SU-DHL-6 (cell line): ENCODE data around the gene ERMP1.

ENCODE experiments used
- H2AFZ ChIP-seq: fragments of 200-600 bp; sonication (generic); 2 replicates; pipeline ENCODE4 v1.6.1; 2014; ENCODE audit warnings: low read depth, mild to moderate bottlenecking, moderate library complexity, mixed read lengths, antibody characterized with exemption, low read length; ENCODE audit not compliant: severe bottlenecking
- H3F3A ChIP-seq: fragments of 200-600 bp; shearing (Covaris generic); 2 replicates; pipeline ENCODE4 v1.6.0; 2016; ENCODE audit warnings: antibody characterized with exemption, mild to moderate bottlenecking; ENCODE audit not compliant: insufficient read depth
- H3K27ac ChIP-seq: fragments of 200-600 bp; sonication (generic); 2 replicates; pipeline ENCODE4 v1.5.1; 2016; ENCODE audit warnings: low read depth, mild to moderate bottlenecking, low read length, moderate library complexity, mixed read lengths
- H3K27me3 ChIP-seq: fragments of 200-600 bp; sonication (generic), shearing (Covaris generic); 2 replicates; pipeline ENCODE4 v1.6.0; 2014; ENCODE audit warnings: mild to moderate bottlenecking, low read length
- H3K36me3 ChIP-seq: fragments of 200-600 bp; sonication (generic); 2 replicates; pipeline ENCODE4 v1.6.1; 2014; ENCODE audit warnings: mild to moderate bottlenecking, low read length, mixed read lengths
- H3K4me2 ChIP-seq: fragments of 300-600, 200-600 bp; shearing (Covaris generic), sonication (generic); 2 replicates; pipeline ENCODE4 v1.6.0; 2014; ENCODE audit warnings: low read length, low read depth, mild to moderate bottlenecking; ENCODE audit not compliant: poor library complexity, severe bottlenecking
- H3K4me3 ChIP-seq: fragments of 200-600 bp; sonication (generic); 2 replicates; pipeline ENCODE4 v1.5.1; 2014; ENCODE audit warnings: antibody characterized with exemption, low read length, mild to moderate bottlenecking, mixed read lengths; ENCODE audit not compliant: insufficient read depth, poor library complexity, severe bottlenecking
- H3K79me2 ChIP-seq: fragments of 200-600 bp; sonication (generic); 2 replicates; pipeline ENCODE4 v1.6.1; 2014; ENCODE audit warnings: mild to moderate bottlenecking, low read length, moderate library complexity; ENCODE audit not compliant: insufficient read depth
- H3K9ac ChIP-seq: fragments of 200-600 bp; sonication (generic); 2 replicates; pipeline ENCODE4 v1.7.0; 2014; ENCODE audit warnings: mild to moderate bottlenecking, low read length
- H3K9me2 ChIP-seq: fragments of 200-600 bp; sonication (generic); replicated peaks from 2 replicates; pipeline ENCODE4 v1.6.1; 2014; ENCODE audit warnings: low read length; ENCODE audit not compliant: insufficient read depth
- H3K9me3 ChIP-seq: fragments of 200-600 bp; sonication (generic); 2 replicates; pipeline ENCODE4 v1.6.1; 2014; ENCODE audit warnings: low read length, mixed read lengths; ENCODE audit not compliant: insufficient read depth
- H4K20me1 ChIP-seq: fragments of 200-600 bp; sonication (generic); 2 replicates; pipeline ENCODE4 v1.6.1; 2014; ENCODE audit warnings: low read depth, mild to moderate bottlenecking, antibody characterized with exemption, low read length, moderate library complexity, mixed read lengths
- CTCF ChIP-seq: fragments of 200-600 bp; sonication (generic); IDR thresholded peaks from one replicate; pipeline ENCODE4 v1.5.1; 2017; ENCODE audit warnings: antibody characterized with exemption, mild to moderate bottlenecking, low read length, moderate library complexity; ENCODE audit not compliant: insufficient read depth, poor library complexity, severe bottlenecking
- EZH2phosphoT487 ChIP-seq: fragments of 200-600 bp; sonication (generic), shearing (Covaris generic); conservative IDR thresholded peaks from 2 replicates; pipeline ENCODE4 v1.6.1; 2018; ENCODE audit warnings: mild to moderate bottlenecking, antibody characterized with exemption, low read length, moderate library complexity, mixed read lengths

ERMP1 gene

GRCh38 chr9:5819174-5819573 lies 13.7 kb downstream of the ERMP1 start:
- H2AFZ ChIP-seq = no peak overlapping the region
- TF ChIP-seq CTCF (no peak), EZH2phosphoT487 (no peak)
- H3K4me2 ChIP-seq = no peak overlapping the region
- H3F3A ChIP-seq = no peaks in the 10 kb centered on the region
- H3K27ac ChIP-seq = no peak overlapping the region
- H3K9me3 ChIP-seq = no peaks in the 10 kb centered on the region
- H3K9ac ChIP-seq = no peak overlapping the region
- H3K4me3 ChIP-seq = no peak overlapping the region
- no peaks in the 10 kb centered on the region for H4K20me1 ChIP-seq
- no peaks in the 10 kb centered on the region for H3K9me2 ChIP-seq
- H3K79me2 ChIP-seq = no peaks in the 10 kb centered on the region
- peaks cover 22% of the 10 kb centered on the region for H3K36me3 ChIP-seq
- H3K27me3 ChIP-seq = no peaks in the 10 kb centered on the region

- Histone ChIP-seq H3K9me3 (no peaks in the 10 kb centered on the region), H3K4me2 (no peak overlapping the region), H3K79me2 (no peaks in the 10 kb centered on the region), H3K4me3 (no peak overlapping the region), H3F3A (no peaks in the 10 kb centered on the region), H4K20me1 (no peaks in the 10 kb centered on the region), H3K9ac (no peak overlapping the region), H3K36me3 (peaks cover 21% of the 10 kb centered on the region), H3K9me2 (no peaks in the 10 kb centered on the region), H3K27me3 (no peaks in the 10 kb centered on the region), H2AFZ (no peak overlapping the region), H3K27ac (no peak overlapping the region)
- no peak for TF ChIP-seq CTCF
- no peak for TF ChIP-seq EZH2phosphoT487
Measured at GRCh38 chr9:5818424-5819142, 14.3 kb downstream of the ERMP1 start.

GRCh38 chr9:5817862-5818261 lies 15.1 kb downstream of the ERMP1 start:
- Histone ChIP-seq H3K9ac (no peak overlapping the region), H3K9me3 (no peaks in the 10 kb centered on the region), H3K9me2 (no peaks in the 10 kb centered on the region), H4K20me1 (no peaks in the 10 kb centered on the region), H3K4me2 (no peak overlapping the region), H3K27me3 (no peaks in the 10 kb centered on the region), H3K79me2 (no peaks in the 10 kb centered on the region), H3K36me3 (peaks cover 21% of the 10 kb centered on the region), H3K4me3 (no peak overlapping the region), H2AFZ (no peak overlapping the region), H3F3A (0 out of 2 replicates have a peak, but pooled peaks cover 4% of the 10 kb centered on the region), H3K27ac (no peak overlapping the region)
- no peak for TF ChIP-seq EZH2phosphoT487
- no peak for TF ChIP-seq CTCF
